Measurements from ENCODE around the gene KRTAP10-1.

DNA sequence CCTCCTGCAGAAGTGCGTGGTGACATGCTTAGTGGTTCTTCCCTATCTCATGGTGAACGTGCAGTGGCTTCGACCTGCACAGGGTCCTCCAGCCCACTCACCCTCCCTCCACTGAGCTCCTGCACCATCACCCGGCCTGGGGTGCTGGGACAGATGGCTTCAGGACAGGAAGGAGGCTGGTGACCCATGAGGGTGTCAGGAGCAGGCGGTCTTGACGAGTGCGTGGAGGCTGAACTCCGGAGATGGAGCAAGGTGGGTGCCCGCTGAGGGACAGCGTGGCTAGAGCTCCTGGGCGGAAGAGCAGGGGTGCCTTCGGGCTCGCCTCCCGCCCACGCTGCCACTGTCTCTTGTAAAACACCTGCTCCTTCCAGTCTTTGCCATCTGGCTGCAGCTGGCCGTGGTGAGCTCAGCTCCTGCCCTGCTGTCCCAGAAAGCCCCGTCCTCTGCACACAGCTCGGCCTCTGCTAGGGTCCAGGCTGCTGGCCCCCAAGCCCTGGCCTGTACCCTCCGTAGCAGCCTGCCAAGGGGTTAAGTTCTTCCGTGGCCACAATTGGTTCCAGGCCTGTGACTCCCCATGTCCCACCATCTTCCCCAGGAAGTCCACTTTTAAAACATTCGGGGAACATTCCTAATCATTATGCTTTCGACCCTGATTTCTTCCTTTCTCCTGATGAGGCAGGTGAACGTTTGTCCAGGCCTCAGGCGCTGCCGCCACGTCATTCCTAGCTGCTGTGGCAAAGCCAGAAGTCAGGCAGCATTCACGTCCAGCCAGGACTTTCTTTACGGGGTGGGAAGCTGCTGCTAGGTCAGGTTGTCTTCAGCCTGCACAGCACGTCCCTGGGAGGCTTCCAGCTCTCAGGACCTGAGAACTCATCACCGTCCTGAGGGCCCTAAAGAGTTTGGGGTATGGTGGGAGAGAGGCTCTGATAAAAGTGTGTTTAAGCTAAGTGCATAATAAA, 8.1 kb downstream of the KRTAP10-1 start:
- TF ChIP-seq, protein P1, sequence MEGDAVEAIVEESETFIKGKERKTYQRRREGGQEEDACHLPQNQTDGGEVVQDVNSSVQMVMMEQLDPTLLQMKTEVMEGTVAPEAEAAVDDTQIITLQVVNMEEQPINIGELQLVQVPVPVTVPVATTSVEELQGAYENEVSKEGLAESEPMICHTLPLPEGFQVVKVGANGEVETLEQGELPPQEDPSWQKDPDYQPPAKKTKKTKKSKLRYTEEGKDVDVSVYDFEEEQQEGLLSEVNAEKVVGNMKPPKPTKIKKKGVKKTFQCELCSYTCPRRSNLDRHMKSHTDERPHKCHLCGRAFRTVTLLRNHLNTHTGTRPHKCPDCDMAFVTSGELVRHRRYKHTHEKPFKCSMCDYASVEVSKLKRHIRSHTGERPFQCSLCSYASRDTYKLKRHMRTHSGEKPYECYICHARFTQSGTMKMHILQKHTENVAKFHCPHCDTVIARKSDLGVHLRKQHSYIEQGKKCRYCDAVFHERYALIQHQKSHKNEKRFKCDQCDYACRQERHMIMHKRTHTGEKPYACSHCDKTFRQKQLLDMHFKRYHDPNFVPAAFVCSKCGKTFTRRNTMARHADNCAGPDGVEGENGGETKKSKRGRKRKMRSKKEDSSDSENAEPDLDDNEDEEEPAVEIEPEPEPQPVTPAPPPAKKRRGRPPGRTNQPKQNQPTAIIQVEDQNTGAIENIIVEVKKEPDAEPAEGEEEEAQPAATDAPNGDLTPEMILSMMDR (conservative IDR thresholded peaks at IDR 0.05 in 1 of 2, IDR thresholded peaks at IDR 0.05 in 1 of 2; ENCODE audit: extremely low read depth in 1 of 2, insufficient read depth in 1 of 2, low read depth in 1 of 2, low read length in 2 of 2), result no peak
- TF ChIP-seq EZH2 (IDR thresholded peaks at IDR 0.05; ENCODE audit: borderline replicate concordance, low read length), result no peak
